NCI-H187 treated with DMSO at 0.1 percent for 48 hours (cell line): ENCODE measurements around the gene NFE2L3.
"Not testable (repeated sequence)": the region's sequence is repeated elsewhere in the genome, so short reads cannot be mapped to it uniquely, and the experiment has no call there.

Experiments
- DNase-seq: peaks from one replicate; lab custom pipeline; 2025; lab: John Stamatoyannopoulos, UW

NFE2L3 gene, protein sequence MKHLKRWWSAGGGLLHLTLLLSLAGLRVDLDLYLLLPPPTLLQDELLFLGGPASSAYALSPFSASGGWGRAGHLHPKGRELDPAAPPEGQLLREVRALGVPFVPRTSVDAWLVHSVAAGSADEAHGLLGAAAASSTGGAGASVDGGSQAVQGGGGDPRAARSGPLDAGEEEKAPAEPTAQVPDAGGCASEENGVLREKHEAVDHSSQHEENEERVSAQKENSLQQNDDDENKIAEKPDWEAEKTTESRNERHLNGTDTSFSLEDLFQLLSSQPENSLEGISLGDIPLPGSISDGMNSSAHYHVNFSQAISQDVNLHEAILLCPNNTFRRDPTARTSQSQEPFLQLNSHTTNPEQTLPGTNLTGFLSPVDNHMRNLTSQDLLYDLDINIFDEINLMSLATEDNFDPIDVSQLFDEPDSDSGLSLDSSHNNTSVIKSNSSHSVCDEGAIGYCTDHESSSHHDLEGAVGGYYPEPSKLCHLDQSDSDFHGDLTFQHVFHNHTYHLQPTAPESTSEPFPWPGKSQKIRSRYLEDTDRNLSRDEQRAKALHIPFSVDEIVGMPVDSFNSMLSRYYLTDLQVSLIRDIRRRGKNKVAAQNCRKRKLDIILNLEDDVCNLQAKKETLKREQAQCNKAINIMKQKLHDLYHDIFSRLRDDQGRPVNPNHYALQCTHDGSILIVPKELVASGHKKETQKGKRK

GRCh38 chr7:26151953-26152781, at the start of gene NFE2L3:
TSS of gene NFE2L3 (plus strand) at chr7:26152198. CDS start at chr7:26152499, 301 bp downstream.
- DNase-seq = peak; percentile 26

GRCh38 chr7:26103596-26103995, 48.4 kb upstream of the NFE2L3 start:
- no peak for DNase-seq

DNA sequence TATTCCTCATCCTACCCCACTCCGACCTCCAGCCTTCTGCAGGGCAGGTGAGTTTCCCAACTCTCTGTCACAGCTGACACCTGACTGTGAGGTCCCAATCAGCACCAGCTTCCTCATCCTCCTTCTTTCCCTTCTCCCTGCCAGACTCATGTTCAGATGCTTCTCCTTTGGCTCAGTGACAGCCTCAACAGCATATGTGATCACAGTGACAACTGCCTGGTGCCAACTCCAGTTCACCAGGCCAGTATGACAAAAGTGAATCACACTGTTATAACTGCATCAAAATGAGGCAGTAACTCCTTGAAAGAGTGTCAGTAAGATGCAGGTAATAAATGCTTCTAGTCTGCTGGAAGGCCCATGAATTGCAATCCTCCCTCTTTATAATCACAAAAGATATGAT, 46.8 kb upstream of the NFE2L3 start:
- DNase-seq = no peak

GRCh38 chr7:26105931-26106330, 46.1 kb upstream of the NFE2L3 start:
- DNase-seq = no peak

DNA sequence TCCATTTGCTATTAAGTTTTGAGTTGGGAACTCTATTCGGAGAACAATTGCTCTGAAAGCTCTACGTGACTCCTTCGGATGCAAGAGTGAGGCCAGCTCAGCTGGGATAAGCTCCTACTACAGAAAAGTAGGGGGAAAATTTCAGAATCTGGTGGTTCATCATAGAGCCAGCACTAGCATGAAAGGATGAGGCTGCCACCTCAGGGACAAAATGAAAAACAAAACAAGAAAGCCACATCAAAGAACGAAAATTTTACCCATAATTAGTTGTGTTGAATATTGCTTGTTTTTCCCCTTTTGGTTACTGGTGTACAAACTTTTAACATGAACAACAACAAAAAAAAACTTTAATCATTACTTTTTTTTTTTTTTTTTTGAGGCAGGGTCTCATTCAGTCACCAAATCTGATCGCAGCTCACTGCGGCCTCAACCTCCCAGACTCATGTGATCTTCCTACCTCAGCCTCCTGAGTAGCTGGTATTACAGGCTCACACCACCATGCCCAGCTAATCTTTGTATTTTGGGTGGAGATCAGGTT, 39.7 kb upstream of the NFE2L3 start:
- no peak for DNase-seq

DNA sequence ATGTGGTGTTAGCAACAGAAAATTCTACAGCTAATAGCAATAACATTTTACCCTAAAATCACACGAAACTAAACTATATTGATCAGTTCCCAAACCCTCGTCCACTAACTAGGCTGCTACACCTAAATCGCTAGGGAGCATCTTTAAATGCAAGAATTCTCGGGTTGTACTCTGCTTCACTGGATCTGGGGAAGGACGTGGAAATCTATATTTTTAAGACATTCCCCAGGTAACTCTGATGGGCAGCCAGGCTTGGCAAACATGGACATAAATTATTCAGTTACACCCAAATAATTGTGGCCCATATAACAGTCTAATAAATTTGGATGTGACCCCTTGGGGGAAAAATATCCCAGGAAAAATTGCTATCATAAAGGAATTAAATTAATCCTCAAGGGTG, 36.3 kb upstream of the NFE2L3 start:
- no peak for DNase-seq

DNA sequence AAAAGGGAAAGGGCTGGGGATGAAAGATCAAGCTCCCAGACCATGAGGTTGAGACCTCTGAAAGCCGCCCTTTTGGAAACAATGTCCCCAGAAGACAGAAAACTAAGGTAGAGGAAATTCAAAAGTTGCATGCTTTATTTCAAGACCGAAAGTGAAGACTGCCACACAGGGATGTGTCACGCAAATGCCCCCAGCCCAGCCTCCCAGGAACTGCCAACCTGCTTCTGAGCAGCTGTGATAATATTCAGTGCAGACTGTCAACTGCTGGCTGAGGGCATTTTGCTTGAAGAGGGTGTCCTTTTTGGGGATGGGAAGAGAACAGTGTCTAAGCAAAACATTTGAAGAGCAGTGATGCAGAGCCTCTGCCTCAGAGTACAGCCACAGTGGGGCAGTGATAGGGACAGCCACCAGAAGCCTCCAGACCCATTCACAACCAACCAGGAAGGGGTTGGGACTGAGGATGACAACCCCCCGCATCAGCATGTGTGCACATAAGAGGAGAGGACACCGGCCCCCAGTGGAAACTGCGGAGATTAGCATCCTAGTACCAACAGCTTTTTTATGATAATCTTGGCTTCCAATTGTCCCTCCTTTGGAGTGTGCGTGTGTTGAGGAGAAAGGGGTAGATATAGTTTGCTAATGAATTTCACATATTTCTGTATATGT, 34.7 kb upstream of the NFE2L3 start:
- DNase-seq = no peak

DNA sequence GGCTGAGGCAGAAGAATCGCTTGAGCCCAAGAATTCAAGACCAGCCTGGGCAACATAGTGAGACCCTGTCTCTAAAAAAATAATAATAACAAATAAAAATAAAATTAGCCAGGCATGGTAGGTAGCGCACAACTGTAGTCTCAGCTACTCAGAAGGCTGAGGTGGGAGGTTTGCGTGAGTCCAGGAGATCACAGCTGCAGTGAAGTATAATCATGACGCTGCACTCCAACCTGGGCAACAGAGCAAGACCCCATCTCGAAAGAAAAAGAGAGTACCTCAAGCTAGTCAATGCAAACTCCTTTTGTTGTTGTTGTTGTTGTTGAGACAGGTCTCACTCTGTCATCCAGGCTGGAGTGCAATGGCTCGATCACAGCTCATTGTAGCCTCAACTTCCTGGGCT, 34.0 kb upstream of the NFE2L3 start:
- DNase-seq = no peak

- DNase-seq = no peak
Measured at GRCh38 chr7:26122745-26123144, 29.3 kb upstream of the NFE2L3 start.

GRCh38 chr7:26124775-26125174, 27.2 kb upstream of the NFE2L3 start:
- DNase-seq = not testable (repeated sequence)

DNA sequence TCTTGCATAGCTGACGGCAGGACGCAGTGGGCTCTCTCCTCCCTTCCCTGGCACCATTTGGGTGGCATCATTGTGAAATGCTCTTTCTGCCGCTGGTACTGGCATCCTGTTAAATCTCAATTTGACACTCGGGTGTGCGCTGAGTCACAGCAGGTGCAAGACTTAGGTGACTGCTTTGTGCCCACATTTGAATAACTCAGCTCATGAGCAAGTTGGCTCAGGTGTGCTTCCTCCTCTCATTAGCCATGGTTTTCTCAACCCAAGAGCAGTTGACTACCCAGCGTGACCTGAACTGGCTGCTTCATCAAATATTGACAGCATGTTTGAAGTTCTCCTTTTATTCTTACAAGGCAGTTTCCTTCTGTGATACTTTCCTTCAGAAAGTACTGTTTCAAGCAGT, 24.6 kb upstream of the NFE2L3 start:
- no peak for DNase-seq

- no peak for DNase-seq
Measured at GRCh38 chr7:26131056-26131589, 20.9 kb upstream of the NFE2L3 start.

GRCh38 chr7:26135076-26135475, 16.9 kb upstream of the NFE2L3 start:
- no peak for DNase-seq

- DNase-seq = no peak
Measured at GRCh38 chr7:26135551-26135950, 16.4 kb upstream of the NFE2L3 start.

DNA sequence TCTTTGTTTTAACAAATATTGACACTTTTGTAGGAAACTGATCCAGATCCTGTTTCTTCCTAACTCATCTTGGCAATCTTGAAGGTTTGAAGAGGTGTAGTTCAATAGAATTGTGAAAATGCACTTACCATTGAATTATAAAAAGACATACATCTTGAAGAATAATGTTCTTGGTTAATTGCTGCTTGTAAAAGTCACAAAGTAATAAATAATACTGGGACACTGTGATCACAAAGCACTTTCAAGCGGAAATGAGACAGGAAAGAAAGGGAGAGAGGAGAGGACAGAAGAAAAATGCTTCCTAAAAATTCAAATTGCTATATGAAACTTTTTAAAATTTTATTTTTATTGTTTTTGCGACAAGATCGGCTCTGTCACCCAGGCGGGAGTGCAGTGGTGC, 15.2 kb upstream of the NFE2L3 start:
- no peak for DNase-seq

DNA sequence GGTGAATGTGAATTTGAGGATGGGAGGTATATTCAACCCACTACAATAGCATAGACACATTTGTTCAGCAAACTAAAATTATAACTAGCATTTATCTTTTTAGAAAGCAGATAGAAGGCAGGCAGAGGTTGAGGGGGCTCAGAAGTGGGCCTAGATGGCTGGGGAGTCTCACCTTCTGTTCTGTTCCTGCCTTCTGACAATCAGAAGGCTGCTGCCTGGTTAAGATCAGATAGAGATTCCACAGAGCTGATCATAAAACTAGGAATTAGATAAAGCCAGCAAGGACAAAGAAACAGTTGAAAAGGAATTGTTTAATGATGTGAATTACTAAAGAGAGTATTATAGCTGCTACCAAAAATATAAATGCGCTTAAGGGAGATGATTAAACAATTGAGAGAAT, 11.6 kb upstream of the NFE2L3 start:
- no peak for DNase-seq

GRCh38 chr7:26141077-26141476, 10.9 kb upstream of the NFE2L3 start:
- DNase-seq = no peak

DNA sequence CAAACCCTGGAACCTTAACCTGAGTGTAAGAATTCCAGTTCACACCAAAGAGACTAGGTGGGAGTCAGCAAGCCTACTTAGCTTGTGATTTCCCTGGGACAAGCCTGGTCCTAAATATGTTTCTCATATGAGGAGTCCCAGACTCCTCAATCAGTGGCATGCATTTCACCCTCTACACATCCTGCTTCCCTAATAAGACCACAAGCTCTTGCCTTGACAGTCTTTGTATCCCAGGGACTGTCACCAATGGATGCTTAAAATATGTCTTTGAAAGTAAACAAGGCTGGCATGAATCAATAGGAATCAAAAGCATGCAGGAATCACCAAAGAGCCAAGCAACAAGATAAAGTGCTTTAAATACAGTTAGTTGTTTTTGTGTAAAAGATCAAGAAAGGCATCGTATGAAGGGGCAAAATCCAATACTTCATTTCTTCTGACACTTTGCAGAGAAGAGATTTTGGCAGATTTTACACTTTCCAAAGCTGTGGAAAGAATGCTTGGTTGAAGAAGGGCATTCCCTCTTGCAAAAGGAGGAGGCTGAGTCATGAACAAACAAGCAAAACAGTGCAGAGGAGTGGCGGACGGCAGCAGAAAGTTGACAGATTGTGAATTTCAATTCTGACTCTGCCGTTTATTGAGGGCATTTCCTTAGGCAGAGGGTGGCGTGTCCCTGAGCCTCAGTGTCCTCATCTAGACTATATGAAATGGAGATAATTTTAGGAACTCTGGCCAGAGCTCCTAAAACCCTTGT, 8.5 kb upstream of the NFE2L3 start:
- DNase-seq = no peak

DNA sequence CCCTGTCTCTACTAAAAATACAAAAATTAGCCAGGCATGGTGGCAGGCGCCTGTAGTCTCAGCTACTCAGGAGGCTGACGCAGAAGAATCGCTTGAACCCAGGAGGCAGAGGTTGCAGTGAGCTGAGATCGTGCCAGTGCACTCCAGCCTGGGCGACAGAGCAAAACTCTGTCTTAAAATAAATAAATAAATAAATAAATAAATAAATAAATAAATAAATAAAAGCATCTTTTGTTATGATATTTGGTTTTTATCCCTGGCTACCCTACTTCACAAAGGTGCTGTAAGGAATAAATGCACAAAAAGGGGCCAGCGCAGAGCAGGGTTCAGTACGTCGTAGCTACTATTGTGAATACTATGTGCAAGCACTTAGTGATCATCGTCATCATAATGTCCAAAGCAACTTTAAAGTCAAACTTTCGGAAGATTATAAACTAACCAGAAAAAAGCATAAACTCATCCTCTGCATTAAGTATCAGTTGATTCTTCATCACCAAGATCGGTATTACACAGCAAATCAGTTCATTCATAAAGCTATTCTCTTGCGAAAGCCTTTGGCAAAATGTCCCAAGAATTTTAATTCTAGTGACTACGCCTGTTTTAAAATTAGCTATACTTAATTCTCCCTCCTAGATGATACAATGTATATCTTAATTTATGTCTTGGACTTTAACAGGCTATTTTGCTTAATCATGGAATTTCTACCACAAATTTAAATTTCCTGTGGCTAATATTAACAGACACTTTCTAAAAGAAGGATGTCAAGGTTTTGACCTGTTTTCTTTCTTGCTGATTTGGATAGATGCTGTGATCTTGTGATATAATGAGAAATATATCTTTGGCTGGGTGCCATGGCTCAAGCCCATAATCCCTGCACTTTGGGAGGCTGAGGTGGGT, 7.6 kb upstream of the NFE2L3 start:
- DNase-seq = no peak

DNA sequence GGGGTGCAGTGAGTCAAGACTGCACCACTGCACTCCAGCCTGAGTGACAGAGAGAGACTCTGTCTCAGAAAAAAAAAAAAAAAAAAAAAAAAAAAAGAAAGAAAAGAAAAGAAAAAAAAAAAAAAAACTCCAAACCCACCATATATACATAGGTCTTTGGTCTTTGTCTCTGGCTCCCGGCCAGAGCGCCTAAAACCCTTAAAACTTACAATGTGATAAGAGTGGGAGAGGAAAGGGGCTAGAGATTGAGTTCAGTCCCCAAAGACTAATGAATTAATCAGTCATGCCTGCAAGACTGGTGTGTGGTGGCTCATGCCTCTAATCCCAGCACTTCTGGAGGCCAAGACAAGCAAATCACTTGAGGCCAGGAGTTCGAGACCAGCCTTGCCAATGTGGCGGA, 6.8 kb upstream of the NFE2L3 start:
- DNase-seq = no peak
